ENCODE measurements around the gene GPR141. TPM values are rescaled to one million over a fixed set of nuclear protein-coding genes. Genes with fewer than 3 reads are reported as not detected.

Gene GPR141
- total RNA-seq, 1 donor from 2014 or later: not detected

GRCh38 chr7:37782166-37782565, 98.6 kb downstream of the GPR141 start:
- no peak for DNase-seq (ENCODE audit: low read depth, low spot score)

GRCh38 chr7:37784015-37784414, 100.4 kb downstream of the GPR141 start:
- no peak for DNase-seq (ENCODE audit: low read depth, low spot score)

DNA sequence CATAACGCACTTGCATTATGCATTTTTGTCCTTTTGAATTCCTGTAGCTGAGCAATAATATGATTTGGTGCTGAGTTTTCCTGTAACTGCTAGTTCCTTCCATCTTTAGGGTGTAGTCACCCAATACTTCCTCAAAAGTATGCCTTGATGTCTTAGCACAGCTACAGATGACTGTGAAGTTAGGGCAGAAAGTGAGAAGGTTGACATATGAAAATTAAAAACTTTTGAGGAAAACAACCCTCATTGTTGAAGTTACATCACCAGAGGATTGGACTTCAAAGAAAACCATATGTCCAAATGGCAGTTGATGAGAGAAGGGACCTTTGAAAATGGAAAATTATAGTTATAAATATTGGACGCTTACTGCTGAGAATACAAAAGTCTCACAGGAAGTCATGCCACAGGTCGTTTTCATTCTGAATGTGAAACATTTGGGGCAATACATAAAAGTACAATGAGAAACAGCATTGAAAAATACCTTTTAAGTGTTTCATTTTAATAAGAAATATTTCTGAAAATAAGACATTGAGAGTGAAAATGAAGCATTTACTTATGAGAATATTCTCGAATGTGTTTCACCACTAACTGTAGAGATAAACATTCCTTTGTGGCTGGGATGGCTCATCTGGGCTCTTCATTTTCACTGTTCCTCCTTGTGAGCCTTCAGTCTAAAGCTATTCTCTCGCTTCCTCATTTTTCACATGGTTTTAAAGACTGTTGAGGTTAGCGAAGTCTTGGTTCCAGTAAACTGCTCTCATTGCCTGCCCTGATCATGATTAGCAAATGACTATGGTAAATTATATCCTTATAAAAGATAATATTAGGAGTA, 103.4 kb downstream of the GPR141 start:
- no peak for DNase-seq (ENCODE audit: low read depth, low spot score)

Other genes with a start within 250 kb of the GPR141 start
- 33.7 and 41.2 TPM in 2 replicates for gene ELMO1, start 234.9 kb upstream of the GPR141 start, total RNA-seq
- gene NME8, start 164.8 kb downstream of the GPR141 start, total RNA-seq: not detected in 2 replicates
- 0.04 TPM in 1 of 2 replicates, not detected in the other for gene SFRP4, start 233.1 kb downstream of the GPR141 start, total RNA-seq
- 0.92 and 4.8 TPM in 2 replicates for gene EPDR1, start 236.9 kb downstream of the GPR141 start, total RNA-seq